H9 (cell line): ENCODE measurements around the gene MFAP3. TPM values are rescaled to one million over a fixed set of nuclear protein-coding genes. Genes with fewer than 3 reads are reported as not detected.

Experiments
- DNase-seq: peaks from one replicate; pipeline ENCODE4 v3.0.0-alpha.2; 2017
- H2AFZ ChIP-seq: one replicate; pipeline ENCODE4 v1.6.1; 2013; ENCODE audit warnings: mild to moderate bottlenecking, low read length, control low read depth, moderate library complexity
- H2AK5ac ChIP-seq: 2 replicates; pipeline ENCODE4 v1.6.1; 2013; ENCODE audit warnings: low read length, control low read depth, mixed read lengths; ENCODE audit not compliant: insufficient read length
- H2BK120ac ChIP-seq: one replicate; pipeline ENCODE4 v1.6.1; 2013; ENCODE audit warnings: low read depth, mild to moderate bottlenecking, low read length, control low read depth, inconsistent platforms; ENCODE audit not compliant: poor library complexity, severe bottlenecking
- H2BK12ac ChIP-seq: 2 replicates; pipeline ENCODE4 v1.6.1; 2013; ENCODE audit warnings: low read length, control low read depth, mixed read lengths, low read depth; ENCODE audit not compliant: insufficient read length
- H2BK15ac ChIP-seq: 2 replicates; pipeline ENCODE4 v1.6.1; 2013; ENCODE audit warnings: low read depth, low read length, control low read depth
- H2BK20ac ChIP-seq: one replicate; pipeline ENCODE4 v1.6.1; 2013; ENCODE audit warnings: low read depth, mild to moderate bottlenecking, low read length, control low read depth, inconsistent platforms; ENCODE audit not compliant: poor library complexity, severe bottlenecking
- H2BK5ac ChIP-seq: 2 replicates; pipeline ENCODE4 v1.6.1; 2013; ENCODE audit warnings: low read length, control low read depth, mixed read lengths; ENCODE audit not compliant: insufficient read length
- H3K14ac ChIP-seq: 2 replicates; pipeline ENCODE4 v1.6.1; 2013; ENCODE audit warnings: low read length, control low read depth; ENCODE audit not compliant: insufficient read depth
- H3K18ac ChIP-seq: 2 replicates; pipeline ENCODE4 v1.6.1; 2013; ENCODE audit warnings: low read depth, mild to moderate bottlenecking, mixed read lengths, low read length, control low read depth; ENCODE audit not compliant: insufficient read length
- H3K23ac ChIP-seq: 2 replicates; pipeline ENCODE4 v1.6.1; 2013; ENCODE audit warnings: low read length, control low read depth, mixed read lengths, low read depth; ENCODE audit not compliant: insufficient read length
- H3K23me2 ChIP-seq: 2 replicates; pipeline ENCODE4 v1.6.1; 2013; ENCODE audit warnings: low read depth, mild to moderate bottlenecking, mixed read lengths, low read length, control low read depth; ENCODE audit not compliant: insufficient read length, poor library complexity, severe bottlenecking
- H3K27ac ChIP-seq: 2 replicates; pipeline ENCODE4 v1.5.1; 2013; ENCODE audit warnings: low read length, control low read depth, mixed read lengths, low read depth; ENCODE audit not compliant: insufficient read length
- H3K27me3 ChIP-seq: 2 replicates; pipeline ENCODE4 v1.6.1; 2013; ENCODE audit warnings: low read length, control low read depth, inconsistent platforms; ENCODE audit not compliant: insufficient read depth
- H3K4ac ChIP-seq: 2 replicates; pipeline ENCODE4 v1.6.1; 2013; ENCODE audit warnings: low read depth, mild to moderate bottlenecking, control low read depth, inconsistent platforms, low read length, moderate library complexity
- H3K4me1 ChIP-seq: 2 replicates; pipeline ENCODE4 v1.6.1; 2013; ENCODE audit warnings: low read length, control low read depth, inconsistent platforms; ENCODE audit not compliant: insufficient read depth
- H3K4me2 ChIP-seq: 2 replicates; pipeline ENCODE4 v1.6.1; 2013; ENCODE audit warnings: low read length, control low read depth, mixed read lengths; ENCODE audit not compliant: insufficient read length, insufficient read depth
- H3K56ac ChIP-seq: 2 replicates; pipeline ENCODE4 v1.6.1; 2013; ENCODE audit warnings: low read depth, mild to moderate bottlenecking, mixed read lengths, low read length, control low read depth; ENCODE audit not compliant: insufficient read length
- H3K79me1 ChIP-seq: 2 replicates; pipeline ENCODE4 v1.6.1; 2013; ENCODE audit warnings: low read depth, mild to moderate bottlenecking, moderate library complexity, low read length, control low read depth, inconsistent platforms; ENCODE audit not compliant: insufficient read depth, poor library complexity, severe bottlenecking
- H3K79me2 ChIP-seq: 2 replicates; pipeline ENCODE4 v1.6.1; 2013; ENCODE audit warnings: low read length, control low read depth, inconsistent platforms; ENCODE audit not compliant: insufficient read depth
- H3K9ac ChIP-seq: 2 replicates; pipeline ENCODE4 v1.6.1; 2013; ENCODE audit warnings: low read length, control low read depth, mixed read lengths; ENCODE audit not compliant: insufficient read length; ENCODE audit errors: extremely low read depth
- H3K9me3 ChIP-seq: one replicate; pipeline ENCODE4 v1.6.1; 2013; ENCODE audit warnings: low read depth, low read length, inconsistent platforms; ENCODE audit not compliant: control insufficient read depth
- H3T11ph ChIP-seq: one replicate; pipeline ENCODE4 v1.6.1; 2013; ENCODE audit warnings: mild to moderate bottlenecking, low read length, control low read depth, inconsistent platforms
- H4K20me1 ChIP-seq: one replicate; pipeline ENCODE4 v1.6.1; 2013; ENCODE audit not compliant: control insufficient read depth, insufficient read length, insufficient read depth
- H4K5ac ChIP-seq: 2 replicates; pipeline ENCODE4 v1.6.1; 2013; ENCODE audit warnings: low read depth, mild to moderate bottlenecking, mixed read lengths, low read length, control low read depth; ENCODE audit not compliant: insufficient read length
- H4K8ac ChIP-seq: replicated peaks from 2 replicates; pipeline ENCODE4 v1.6.1; 2013; ENCODE audit warnings: low read length, control low read depth, mixed read lengths, low read depth; ENCODE audit not compliant: insufficient read length
- H4K91ac ChIP-seq: 2 replicates; pipeline ENCODE4 v1.6.1; 2013; ENCODE audit warnings: low read depth, mild to moderate bottlenecking, moderate library complexity, mixed read lengths, low read length, control low read depth; ENCODE audit not compliant: insufficient read length
- H3K27ac Mint-ChIP-seq, 3 experiments: 2 replicates in 2 of 3; 3 replicates in 1 of 3; pipeline ENCODE4 v1.8.0; 2020 to 2021; ENCODE audit warnings: mixed read lengths in 3 of 3, mild to moderate bottlenecking in 1 of 3, moderate library complexity in 1 of 3
- H3K27me3 Mint-ChIP-seq: 2 replicates; pipeline ENCODE4 v1.8.0; 2021; ENCODE audit warnings: low read depth, mild to moderate bottlenecking, moderate library complexity, mixed read lengths
- H3K36me3 Mint-ChIP-seq, 3 experiments: 2 replicates in 2 of 3; 3 replicates in 1 of 3; pipeline ENCODE4 v1.8.0; 2020 to 2021; ENCODE audit warnings: low read depth in 3 of 3, mixed read lengths in 3 of 3; ENCODE audit not compliant: insufficient read depth in 1 of 3
- H3K4me1 Mint-ChIP-seq, 2 experiments: 2 replicates each; pipeline ENCODE4 v1.8.0; 2020; ENCODE audit warnings: mixed read lengths in 2 of 2
- H3K4me3 Mint-ChIP-seq, 2 experiments: 2 replicates in 1 of 2; 3 replicates in 1 of 2; pipeline ENCODE4 v1.8.0; 2020 to 2021; ENCODE audit warnings: mild to moderate bottlenecking in 2 of 2, mixed read lengths in 2 of 2, moderate library complexity in 1 of 2
- H3K9me3 Mint-ChIP-seq, 2 experiments: 2 replicates in 1 of 2; 3 replicates in 1 of 2; pipeline ENCODE4 v1.8.0; 2020; ENCODE audit warnings: mild to moderate bottlenecking in 2 of 2, mixed read lengths in 2 of 2, moderate library complexity in 1 of 2
- CTCF ChIP-seq: fragments of 200-600 bp; sonication (generic); conservative IDR thresholded peaks from 3 replicates; pipeline ENCODE4 v1.8.0; 2021; ENCODE audit warnings: antibody characterized with exemption, mild to moderate bottlenecking
- WGBS: extraction: QIAGEN DNeasy Blood & Tissue Kit; methylation state at CpG from one replicate; pipeline ENCODE4 v1.1.7; 2013; ENCODE audit warnings: missing lambda C conversion rate, low lambda C conversion rate, mixed read lengths; ENCODE audit not compliant: insufficient read length; ENCODE audit errors: extremely low coverage; 5-methylcytosine and 5-hydroxymethylcytosine counted together
- total RNA-seq: library from RNA; stranded (reverse); gene quantifications from 2 replicates; pipeline ENCODE4 v1.2.1, GENCODE V29; 2021

The MFAP3 gene
- total RNA-seq, 1 experiment from 2014 or later, result 24.5 TPM

DNA sequence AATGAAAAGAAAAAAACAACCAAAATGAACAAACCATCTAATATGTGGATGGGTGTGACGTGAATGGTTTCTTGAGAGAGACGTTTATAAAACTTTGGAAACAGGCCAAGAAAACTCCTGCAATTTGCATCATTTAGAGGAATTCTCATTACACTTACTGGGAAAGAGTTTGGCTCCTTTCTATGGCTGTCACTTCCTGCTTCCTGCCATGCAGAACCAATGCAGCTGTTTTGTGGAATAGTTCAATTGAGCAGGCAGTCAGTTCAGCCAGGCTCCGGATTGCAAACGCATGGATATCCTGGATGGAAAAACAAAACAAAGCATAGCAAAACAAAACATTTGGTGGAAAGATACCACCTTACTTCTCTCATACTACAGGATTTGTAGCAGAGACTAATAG, 36.7 kb upstream of the MFAP3 start:
- H2AK5ac ChIP-seq, result no peak overlapping the region

More for the DNA sequence above, 36.7 kb upstream of the MFAP3 start:
- Mint-ChIP-seq H3K4me3 (no peak overlapping the region), H3K27me3 (no peaks in the 10 kb centered on the region), H3K4me1 (no peaks in the 10 kb centered on the region), H3K36me3 (peaks cover 0 to 3% (median 0%) of the 10 kb centered on the region in 3 experiments; a peak in 2 of 7 replicates), H3K27ac (no peak overlapping the region; a peak in 1 of 7 replicates), H3K9me3 (no peaks in the 10 kb centered on the region)
- Histone ChIP-seq H3K27me3 (no peaks in the 10 kb centered on the region), H3K14ac (no peak overlapping the region), H3K4me2 (no peak overlapping the region), H4K20me1 (no peaks in the 10 kb centered on the region), H3K4ac (no peak overlapping the region), H3K79me2 (no peaks in the 10 kb centered on the region), H3K9ac (no peak overlapping the region), H3K27ac (no peak overlapping the region), H3K79me1 (no peaks in the 10 kb centered on the region), H2BK5ac (no peak overlapping the region), H3T11ph (no peak overlapping the region), H3K23ac (no peak overlapping the region), H3K4me1 (no peaks in the 10 kb centered on the region), H4K91ac (no peak overlapping the region), H3K23me2 (no peaks in the 10 kb centered on the region), H2BK20ac (no peak overlapping the region), H3K9me3 (no peaks in the 10 kb centered on the region), H2BK120ac (no peak overlapping the region), H4K5ac (no peak overlapping the region), H3K56ac (no peak overlapping the region), H3K18ac (no peak overlapping the region), H2BK12ac (no peak overlapping the region), H4K8ac (no peak overlapping the region), H2BK15ac (no peak overlapping the region), H2AFZ (no peak overlapping the region)
- TF ChIP-seq CTCF, result no peak
- no peak for DNase-seq
- no CpG with 5 or more reads among the region's 4 CpGs for WGBS
